Stromal cell of bone marrow (primary cell): Measurements from ENCODE around the gene NKIRAS2.
A peak's percentile ranks its signal among the peaks of the same experiment; 100 is the strongest.

Source experiments
- DNase-seq: peaks from one replicate; pipeline ENCODE4 v3.0.0-alpha.2; 2012; ENCODE audit warnings: low read depth

NKIRAS2 gene

DNA sequence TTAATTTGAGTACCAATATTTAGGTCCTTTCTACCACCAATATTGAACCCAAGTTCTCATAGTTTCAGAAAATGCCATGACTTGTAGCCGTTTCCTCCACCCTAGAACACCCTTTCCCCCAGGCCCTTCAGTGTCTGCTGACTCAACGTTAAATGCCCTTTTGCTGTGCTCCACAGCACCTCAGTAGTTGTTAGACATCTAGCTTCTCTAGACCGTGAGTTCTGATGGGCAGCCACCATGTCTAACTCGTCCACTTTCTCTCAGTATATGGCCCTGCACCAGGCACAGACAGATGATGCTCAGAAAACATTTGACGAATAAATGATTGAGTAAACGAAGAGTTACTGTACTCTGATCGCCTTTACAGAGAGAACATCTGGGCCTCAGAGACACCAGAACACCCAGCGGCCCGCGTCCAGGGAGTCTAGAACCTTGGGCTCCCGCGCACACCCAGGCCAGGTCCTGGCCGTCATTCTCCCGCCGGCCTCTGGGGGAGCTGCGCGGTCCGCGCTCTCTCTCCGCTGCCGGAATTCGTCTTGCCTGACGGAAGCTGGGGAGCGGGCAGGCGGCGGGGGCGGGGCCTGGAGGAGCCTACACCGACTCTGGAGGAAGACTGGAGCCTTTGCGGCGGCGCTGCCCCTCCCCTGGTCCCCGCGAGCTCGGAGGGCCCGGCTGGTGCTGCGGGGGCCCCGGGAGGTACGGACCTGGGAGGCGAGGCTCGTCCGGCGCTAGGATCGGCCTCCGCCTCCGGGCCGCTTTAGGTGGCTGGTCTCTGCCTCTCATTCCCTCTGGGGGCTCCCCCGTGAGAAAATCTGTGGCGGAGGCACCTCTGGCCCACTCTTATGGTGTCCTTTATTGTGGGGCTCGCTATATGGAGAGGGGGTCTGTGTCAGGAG, at the start of gene NKIRAS2:
Gene NKIRAS2, plus strand, starts transcription at position 582 of the 896 bp plus-strand sequence. CDS start 1,488 bp downstream, outside the sequence.
- DNase-seq: peak; percentile 81

DNA sequence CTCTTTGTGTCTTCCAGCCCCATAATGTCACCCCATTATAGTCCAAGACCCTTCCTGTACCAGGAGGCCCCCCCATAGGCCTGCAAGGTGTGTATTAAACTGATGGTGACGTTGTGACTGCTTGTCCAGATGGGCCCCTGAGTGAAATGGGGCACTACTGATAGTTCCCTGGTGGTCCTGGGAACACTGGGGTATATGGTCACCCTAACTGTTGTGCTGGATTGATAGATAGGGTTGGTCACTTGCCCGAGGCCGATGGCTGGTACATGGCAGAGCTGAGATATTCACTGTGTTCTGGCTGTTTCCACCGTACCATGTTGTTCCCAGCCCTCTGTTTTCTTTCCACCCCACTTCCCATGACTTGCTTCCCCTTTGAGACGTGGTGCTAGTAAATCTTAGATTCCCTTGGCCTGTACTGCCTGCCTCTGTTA, 49.0 kb upstream of the NKIRAS2 start:
- no peak for DNase-seq

DNA sequence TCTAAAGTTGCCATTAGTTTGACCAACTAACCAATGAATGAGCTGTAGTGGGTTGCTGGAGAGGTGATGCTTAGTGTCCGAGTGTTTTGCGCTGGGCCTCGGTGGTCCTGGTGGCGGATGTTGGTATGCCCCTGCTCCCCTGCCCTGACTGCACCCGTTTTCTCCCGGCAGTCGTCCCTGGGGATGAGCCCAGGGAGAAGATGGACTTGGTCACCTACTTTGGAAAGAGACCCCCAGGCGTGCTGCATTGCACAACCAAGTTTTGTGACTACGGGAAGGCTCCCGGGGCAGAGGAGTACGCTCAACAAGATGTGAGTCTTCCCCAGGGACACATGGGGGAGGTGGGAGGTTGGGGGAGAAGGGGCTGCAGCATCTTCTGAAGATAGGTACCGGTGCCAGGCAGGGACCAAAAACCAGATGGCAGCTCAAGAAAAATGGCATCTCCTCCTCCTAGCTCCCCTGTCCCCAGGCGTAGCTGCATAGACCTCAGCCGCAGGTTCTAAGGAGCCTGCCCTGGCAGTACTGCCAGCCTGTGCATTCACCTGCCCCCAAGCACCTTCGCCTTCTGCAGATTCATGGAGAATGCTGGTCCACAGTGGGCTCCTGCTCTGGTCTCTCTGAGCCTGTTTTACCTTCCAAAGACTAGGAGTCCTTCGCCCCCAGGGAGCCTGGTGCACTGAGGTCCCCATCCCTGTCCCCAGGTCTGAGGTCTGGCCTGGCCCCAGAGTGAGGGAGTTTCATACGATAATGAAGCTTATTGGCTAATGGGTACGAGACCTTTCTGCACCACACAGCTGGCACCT, 48.0 kb upstream of the NKIRAS2 start:
- DNase-seq: no peak

DNA sequence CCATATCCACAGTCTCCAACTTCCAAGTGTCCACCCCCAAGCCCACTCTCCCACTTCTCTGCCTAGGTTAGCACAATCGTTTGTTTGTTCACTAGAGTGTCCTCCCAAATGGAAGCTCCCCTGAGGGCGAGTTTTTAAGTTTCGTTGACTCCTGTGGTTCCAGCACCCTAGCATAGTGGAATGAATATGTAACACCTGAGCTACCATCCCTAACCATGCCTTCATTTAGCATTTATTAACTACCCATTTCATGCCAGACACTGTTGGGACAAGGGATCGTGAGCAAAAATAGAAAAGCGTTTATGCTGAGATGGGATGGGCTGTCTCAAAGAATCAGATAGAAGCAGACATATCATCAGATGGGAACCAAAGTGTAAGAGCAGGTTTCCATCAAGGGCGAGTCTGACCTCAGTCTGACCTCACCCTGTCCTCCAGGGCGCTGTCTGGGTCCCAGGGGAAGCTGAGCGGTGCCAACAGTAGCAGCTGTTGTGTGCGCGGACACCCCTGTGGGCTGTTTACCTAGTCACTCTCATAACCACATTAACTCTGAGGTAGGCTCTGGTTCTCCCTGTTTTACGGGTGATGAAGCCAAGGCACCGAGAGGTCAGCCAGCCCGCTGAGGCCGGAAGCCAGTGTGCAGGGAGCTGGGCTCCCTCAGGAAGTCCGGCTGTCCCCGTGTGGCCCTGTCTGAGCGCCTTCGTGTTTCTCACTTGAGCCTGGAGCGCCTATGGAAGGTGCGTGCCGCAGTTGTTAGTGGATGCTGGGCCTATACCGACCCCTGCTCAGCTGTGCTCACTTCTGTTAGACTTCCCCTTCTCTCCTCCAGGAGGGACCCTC, 47.1 kb upstream of the NKIRAS2 start:
- DNase-seq: no peak

DNA sequence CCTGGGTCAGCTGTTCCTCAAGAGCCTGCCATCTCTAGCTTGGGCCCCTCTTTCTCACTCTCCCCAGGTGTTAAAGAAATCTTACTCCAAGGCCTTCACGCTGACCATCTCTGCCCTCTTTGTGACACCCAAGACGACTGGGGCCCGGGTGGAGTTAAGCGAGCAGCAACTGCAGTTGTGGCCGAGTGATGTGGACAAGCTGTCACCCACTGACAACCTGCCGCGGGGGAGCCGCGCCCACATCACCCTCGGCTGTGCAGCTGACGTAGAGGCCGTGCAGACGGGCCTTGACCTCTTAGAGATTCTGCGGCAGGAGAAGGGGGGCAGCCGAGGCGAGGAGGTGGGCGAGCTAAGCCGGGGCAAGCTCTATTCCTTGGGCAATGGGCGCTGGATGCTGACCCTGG, 46.5 kb upstream of the NKIRAS2 start:
- no peak for DNase-seq

- DNase-seq: no peak
These were observed 45.9 kb upstream of the NKIRAS2 start for GRCh38 chr17:41974031-41974430.

GRCh38 chr17:41974658-41975057, 45.2 kb upstream of the NKIRAS2 start:
- DNase-seq: no peak

- no peak for DNase-seq
These were observed 44.5 kb upstream of the NKIRAS2 start for GRCh38 chr17:41975099-41976083.

GRCh38 chr17:41976142-41976768, 43.6 kb upstream of the NKIRAS2 start:
- no peak for DNase-seq

- DNase-seq: no peak
These were observed 41.9 kb upstream of the NKIRAS2 start for GRCh38 chr17:41977991-41978390.

GRCh38 chr17:41982026-41982760, 37.7 kb upstream of the NKIRAS2 start:
- no peak for DNase-seq

DNA sequence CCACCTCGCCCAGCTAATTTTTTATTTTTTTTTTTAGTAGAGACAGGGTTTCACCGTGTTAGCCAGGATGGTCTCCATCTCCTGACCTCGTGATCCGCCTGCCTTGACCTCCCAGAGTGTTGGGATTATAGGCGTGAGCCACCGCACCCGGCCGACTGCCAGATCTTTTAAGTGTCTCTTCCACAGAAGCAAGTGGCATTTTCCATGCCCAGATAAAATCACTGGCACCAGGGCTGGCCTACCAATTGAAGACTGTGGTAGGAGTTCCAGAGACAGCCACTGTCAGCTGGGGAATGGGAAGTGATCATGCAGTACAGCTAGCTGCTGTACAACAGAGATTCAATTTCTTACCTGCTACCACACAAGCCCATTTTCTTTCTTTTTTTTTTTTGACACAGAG, 35.4 kb upstream of the NKIRAS2 start:
- DNase-seq: no peak

GRCh38 chr17:41985919-41986318, 34.0 kb upstream of the NKIRAS2 start:
- DNase-seq: no peak

GRCh38 chr17:41986634-41987033, 33.3 kb upstream of the NKIRAS2 start:
- no peak for DNase-seq

DNA sequence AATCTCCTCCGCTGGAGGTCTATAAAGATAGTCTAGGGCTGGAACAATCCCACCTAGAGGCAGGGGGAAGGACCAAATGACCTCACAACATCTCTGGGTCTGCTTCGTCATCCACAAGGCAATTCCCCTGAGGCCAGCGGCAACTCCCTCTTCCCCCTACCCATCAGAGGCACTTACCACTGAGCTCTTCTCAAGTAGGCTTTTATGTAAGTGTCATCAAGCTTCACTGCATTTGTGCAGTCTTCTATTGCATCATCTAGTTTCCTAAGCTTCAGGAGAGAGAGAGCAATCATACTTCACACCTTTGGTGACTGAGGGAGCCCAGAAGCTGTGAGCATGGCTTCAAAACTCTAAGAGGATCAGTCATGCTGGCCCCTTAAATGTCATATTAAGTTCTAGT, 32.2 kb upstream of the NKIRAS2 start:
- no peak for DNase-seq

DNA sequence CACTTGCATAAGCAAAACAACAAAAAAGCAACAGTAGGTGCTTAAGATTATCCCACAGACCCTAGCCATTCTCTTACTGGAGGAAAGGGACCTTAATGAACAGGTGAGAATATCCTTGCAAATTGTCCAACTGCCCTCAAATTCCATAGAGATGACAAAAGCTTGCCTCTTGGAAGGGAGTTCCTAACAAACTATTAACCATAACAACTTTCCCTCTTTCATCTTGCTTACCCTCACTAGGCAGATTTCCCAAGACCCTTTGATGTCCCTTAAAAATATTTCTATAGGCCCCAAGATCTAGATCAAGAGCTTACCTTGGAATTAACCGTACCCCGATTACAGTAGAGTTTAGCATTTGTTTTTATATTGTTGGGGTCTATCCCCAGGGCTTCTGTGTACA, 31.5 kb upstream of the NKIRAS2 start:
- DNase-seq: no peak

DNA sequence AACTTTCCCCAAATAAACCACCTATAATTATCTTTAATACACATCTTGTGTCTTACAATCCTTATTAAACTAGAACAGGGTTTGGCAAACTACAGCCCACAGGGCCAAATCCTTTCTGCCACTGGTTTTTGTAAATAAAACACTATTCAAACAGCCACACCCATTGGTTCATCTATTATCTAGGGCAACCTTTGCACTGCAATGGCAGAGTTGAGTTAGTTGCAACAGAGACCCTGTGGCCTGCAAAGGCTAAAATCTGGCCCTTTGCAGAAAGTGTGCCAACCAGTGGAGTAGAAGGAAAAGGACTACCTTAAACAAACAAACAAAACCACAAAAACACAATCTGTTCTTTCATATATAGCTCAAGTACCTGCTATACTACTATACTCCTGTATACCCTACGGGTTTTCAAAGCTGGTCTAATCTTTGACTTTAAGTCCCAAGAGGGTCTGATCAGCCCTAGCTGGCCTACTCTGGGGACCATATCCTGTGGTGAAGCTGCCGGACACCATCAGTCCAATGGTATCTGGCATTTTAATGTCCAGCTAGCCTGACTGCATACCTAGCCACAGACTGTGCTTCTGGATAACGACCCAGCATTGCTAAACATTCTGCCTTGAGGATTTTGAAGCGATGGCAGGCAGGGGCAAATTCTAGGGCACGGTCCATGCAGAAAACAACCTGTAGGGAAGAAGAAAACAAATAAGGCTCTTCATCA, 30.0 kb upstream of the NKIRAS2 start:
- DNase-seq: no peak

- DNase-seq: no peak
These were observed 27.3 kb upstream of the NKIRAS2 start for GRCh38 chr17:41992576-41992975.

GRCh38 chr17:41996855-41997164, 23.1 kb upstream of the NKIRAS2 start:
- no peak for DNase-seq
